BJ (cell line): ENCODE results near the gene DDHD1. TPM values are rescaled to one million over a fixed set of nuclear protein-coding genes. Genes with fewer than 3 reads are reported as not detected.
"Not testable (repeated sequence)": the region's sequence is repeated elsewhere in the genome, so short reads cannot be mapped to it uniquely, and the experiment has no call there.

Source experiments
- CTCF ChIA-PET: fragments of 350-600 bp; formaldehyde crosslinking; extraction: SDS; loops from one replicate; lab custom pipeline; 2021; ENCODE audit warnings: antibody characterized with exemption, inconsistent platforms; lab: Yijun Ruan, JAX
- POLR2A ChIA-PET: fragments of 300-600 bp; sonication (Branson Sonifier 250); formaldehyde crosslinking; extraction: SDS; loops from one replicate; lab custom pipeline; 2021; ENCODE audit warnings: antibody characterized with exemption; lab: Charles Lee
- DNase-seq: peaks from one replicate; pipeline ENCODE4 v3.0.0-alpha.2; 2011; ENCODE audit warnings: low read depth
- H3K27me3 ChIP-seq: 2 replicates; pipeline ENCODE4 v1.6.0; 2011; ENCODE audit warnings: low read length; ENCODE audit not compliant: control insufficient read depth, insufficient read depth
- H3K36me3 ChIP-seq: 2 replicates; pipeline ENCODE4 v1.5.1; 2011; ENCODE audit warnings: low read length; ENCODE audit not compliant: control insufficient read depth, insufficient read depth
- H3K4me3 ChIP-seq: 2 replicates; pipeline ENCODE4 v1.5.1; 2011; ENCODE audit warnings: low read depth, mild to moderate bottlenecking, control low read depth, low read length
- polyA plus RNA-seq: library from polyadenylated mRNA; depleted of rRNA; stranded (reverse); fragments of >200 nt; gene quantifications from 2 replicates; pipeline ENCODE4 v1.2.3, GENCODE V29; 2011
- TF ChIP-seq, protein P1 (sequence below): IDR thresholded peaks from 2 replicates; pipeline ENCODE4 v1.5.1; 2011; ENCODE audit warnings: low read depth, mild to moderate bottlenecking, control low read depth, inconsistent platforms, low read length, moderate library complexity; ENCODE audit not compliant: insufficient read depth

Gene DDHD1
- polyA plus RNA-seq, 1 experiment, result 4.1 TPM

DNA sequence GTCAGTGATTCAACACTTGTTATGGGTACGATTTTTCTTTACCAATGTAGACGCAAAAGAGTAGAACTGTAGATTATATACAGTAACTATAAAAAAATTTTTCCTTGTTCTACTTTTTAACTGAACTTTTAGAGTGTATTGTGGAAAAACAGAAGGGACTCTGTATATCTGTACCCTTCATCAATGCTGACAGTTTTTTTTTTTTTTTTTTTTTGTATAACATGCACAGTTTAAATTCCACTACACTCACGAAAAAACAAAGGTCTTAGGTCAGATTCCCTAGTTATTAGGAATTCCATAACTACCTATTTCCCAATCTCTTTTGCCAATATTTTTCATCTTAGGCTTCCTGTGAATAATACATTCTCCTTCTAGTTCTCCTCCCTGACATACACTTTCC lies 6.4 kb downstream of the DDHD1 start:
- ChIA-PET CTCF (no interaction called here), POLR2A (no interaction called here)
- TF ChIP-seq, protein P1, sequence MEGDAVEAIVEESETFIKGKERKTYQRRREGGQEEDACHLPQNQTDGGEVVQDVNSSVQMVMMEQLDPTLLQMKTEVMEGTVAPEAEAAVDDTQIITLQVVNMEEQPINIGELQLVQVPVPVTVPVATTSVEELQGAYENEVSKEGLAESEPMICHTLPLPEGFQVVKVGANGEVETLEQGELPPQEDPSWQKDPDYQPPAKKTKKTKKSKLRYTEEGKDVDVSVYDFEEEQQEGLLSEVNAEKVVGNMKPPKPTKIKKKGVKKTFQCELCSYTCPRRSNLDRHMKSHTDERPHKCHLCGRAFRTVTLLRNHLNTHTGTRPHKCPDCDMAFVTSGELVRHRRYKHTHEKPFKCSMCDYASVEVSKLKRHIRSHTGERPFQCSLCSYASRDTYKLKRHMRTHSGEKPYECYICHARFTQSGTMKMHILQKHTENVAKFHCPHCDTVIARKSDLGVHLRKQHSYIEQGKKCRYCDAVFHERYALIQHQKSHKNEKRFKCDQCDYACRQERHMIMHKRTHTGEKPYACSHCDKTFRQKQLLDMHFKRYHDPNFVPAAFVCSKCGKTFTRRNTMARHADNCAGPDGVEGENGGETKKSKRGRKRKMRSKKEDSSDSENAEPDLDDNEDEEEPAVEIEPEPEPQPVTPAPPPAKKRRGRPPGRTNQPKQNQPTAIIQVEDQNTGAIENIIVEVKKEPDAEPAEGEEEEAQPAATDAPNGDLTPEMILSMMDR, result no peak
- no peaks in the 10 kb centered on the region for H3K36me3 ChIP-seq
- H3K4me3 ChIP-seq, result no peak overlapping the region
- H3K27me3 ChIP-seq, result no peaks in the 10 kb centered on the region
- no peak for DNase-seq

DNA sequence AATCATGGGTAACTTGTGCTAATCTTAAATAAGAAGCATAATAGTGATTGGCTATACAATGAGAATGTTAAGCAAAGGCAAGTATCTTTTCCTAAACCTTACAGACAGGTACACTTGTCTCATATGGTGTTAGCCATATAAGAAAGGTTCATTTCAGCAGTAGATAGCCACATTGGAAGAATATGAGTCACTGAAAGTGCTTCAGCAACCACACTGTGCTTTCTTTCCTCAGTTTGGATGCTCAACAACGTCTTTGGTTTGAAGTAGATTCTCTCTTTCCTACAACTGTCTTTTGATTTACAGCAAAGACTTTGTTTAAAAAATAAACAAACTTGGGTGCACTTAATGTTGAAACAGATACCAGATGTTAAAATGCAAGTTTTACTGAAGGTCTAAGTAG lies 8.9 kb downstream of the DDHD1 start:
- no peak for DNase-seq
- TF ChIP-seq, protein P1, result no peak
- POLR2A ChIA-PET, result no interaction called here
- Histone ChIP-seq H3K27me3 (no peaks in the 10 kb centered on the region), H3K36me3 (no peaks in the 10 kb centered on the region), H3K4me3 (no peak overlapping the region)
- CTCF ChIA-PET, result no interaction called here

DNA sequence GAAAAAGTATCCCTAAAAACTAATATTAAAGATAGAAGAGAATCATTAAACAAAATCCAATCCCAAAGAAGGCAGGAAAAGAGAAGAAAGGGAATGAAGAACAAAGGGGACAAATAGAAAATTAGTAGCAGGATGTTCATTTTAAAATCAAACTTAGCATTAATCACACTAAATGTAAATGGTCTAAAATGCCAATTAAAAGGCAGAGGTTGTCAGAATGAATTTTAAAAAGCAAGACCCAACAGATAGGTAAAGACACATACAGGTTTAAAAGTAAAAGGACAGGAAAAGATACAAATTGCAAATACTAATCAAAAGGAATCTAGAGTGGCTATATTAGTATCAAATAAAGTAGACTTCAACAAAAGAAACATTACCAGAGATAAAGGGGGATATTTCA lies 12.5 kb downstream of the DDHD1 start:
- no peak for DNase-seq
- ChIA-PET CTCF (no interaction called here), POLR2A (no interaction called here)
- TF ChIP-seq, protein P1, result no peak
- no peak overlapping the region for H3K4me3 ChIP-seq
- no peaks in the 10 kb centered on the region for H3K27me3 ChIP-seq
- H3K36me3 ChIP-seq, result no peaks in the 10 kb centered on the region

DNA sequence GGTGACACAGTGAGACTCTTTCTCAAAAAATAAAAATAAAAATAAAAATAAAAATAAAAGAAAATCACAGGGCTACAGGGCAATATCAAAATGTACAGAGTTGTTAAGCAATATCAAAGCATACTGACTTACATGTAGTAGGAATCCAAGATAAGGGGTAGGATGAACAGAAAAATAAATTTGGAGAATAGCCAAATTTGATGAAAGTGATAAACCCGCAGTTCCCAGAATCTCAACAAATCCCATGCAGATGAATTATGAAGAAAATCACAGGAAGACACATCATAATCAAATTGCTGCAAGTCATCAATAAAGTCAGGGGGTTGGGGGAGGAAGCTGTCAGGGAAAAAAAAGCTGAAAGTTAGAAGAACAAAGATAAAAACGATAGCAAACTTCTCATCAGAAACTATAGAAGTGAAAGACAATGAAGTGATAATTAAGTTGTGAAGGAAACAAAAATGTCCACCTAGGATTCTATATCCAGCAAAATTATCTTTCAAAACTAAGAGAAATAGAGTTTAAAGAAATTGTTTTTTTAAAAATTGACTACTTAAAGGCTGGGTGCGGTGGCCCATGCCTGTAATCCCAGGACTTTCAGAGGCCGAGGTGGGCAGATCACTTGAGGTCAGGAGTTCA lies 15.4 kb downstream of the DDHD1 start:
- CTCF ChIA-PET, result interaction anchor here (0.7 kb wide), 1 partner anchor 14 kb away, joined by 3 read pairs; no protein-coding TSS in a partner anchor
- DNase-seq, result no peak

DNA sequence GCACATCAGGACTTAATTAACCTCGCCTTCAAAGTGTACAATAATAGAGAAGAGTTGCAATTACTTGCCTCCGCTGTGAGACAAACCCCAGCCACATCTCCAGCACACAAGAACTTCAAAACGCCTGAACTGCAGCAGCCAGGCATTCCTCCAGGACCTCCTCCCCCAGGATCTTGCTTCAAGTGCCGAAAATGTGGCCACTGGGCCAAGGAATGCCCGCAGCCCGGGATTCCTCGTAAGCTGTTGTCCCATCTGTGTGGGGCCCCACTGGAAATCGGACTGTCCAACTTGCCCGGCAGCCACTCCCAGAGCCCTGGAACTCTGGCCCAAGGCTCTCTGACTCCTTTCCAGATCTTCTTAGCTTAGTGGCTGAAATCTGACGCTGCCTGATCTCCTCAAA lies 22.6 kb downstream of the DDHD1 start:
- H3K27me3 ChIP-seq, H3K36me3 ChIP-seq, POLR2A ChIA-PET, DNase-seq, H3K4me3 ChIP-seq, CTCF ChIA-PET: not testable (repeated sequence)

More for the DNA sequence above, 15.4 kb downstream of the DDHD1 start:
- POLR2A ChIA-PET, result no interaction called here
- Histone ChIP-seq H3K27me3 (no peaks in the 10 kb centered on the region), H3K4me3 (no peak overlapping the region), H3K36me3 (no peaks in the 10 kb centered on the region)
- TF ChIP-seq, protein P1, result no peak
